ENCODE results near the gene TMED10. TPM values are rescaled to one million over a fixed set of nuclear protein-coding genes. Genes with fewer than 3 reads are reported as not detected.

Gene TMED10
- polyA plus RNA-seq, 2 of the 4 experiments (the other 2 are of a cell fraction), result 290 to 354 TPM

DNA sequence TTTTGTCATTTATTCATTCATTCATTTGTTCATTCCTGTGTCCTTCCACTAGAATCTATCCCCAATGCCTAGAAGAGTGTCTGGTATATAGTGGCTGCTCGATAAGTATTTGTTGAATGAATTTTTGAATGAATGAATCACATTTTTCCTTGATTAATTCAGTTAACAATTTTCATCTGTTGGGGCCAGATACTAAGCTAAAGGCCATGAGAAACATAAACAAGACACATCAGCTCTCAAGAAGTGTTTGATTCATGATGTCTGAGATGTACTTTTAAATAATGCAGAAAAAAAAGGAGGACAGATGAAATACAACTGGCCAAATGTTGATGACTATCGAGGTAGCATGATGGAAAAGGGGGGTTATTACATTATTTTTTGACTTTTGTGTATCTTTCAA, 48.1 kb upstream of the TMED10 start:
- Histone ChIP-seq H3K4me1 (no peaks in the 10 kb centered on the region), H3K4me2 (no peak overlapping the region), H3K27ac (no peak overlapping the region), H3K9me3 (no peaks in the 10 kb centered on the region), H3K4me3 (no peak overlapping the region)
- POLR2A ChIA-PET, result no interaction called here
- no peak for FAIRE-seq
- 53% methylated on average over 2 of the region's 2 CpGs for WGBS (ENCODE audit: missing lambda C conversion rate)
- CTCF ChIA-PET, result interaction anchor here (1.0 kb wide), 1 partner anchor 72 kb away, joined by 3 read pairs; no protein-coding TSS in a partner anchor
- no peak for DNase-seq (ENCODE audit: low read depth in 1 of 2, low spot score in 1 of 2)
- TF ChIP-seq ZC3H11A (IDR thresholded peaks at IDR 0.05) (no peak), RARB (CRISPR knock-in tag; IDR thresholded peaks at IDR 0.05) (no peak), HOXA7 (CRISPR knock-in tag; IDR thresholded peaks at IDR 0.05) (no peak), RAD21 (conservative IDR thresholded peaks at IDR 0.05 in 1 of 2, IDR thresholded peaks at IDR 0.05 in 1 of 2) (no peak), POLR2A (IDR thresholded peaks at IDR 0.05; ENCODE audit: low read length) (no peak), CEBPB (IDR thresholded peaks at IDR 0.05) (no peak), TFCP2L1 (CRISPR knock-in tag; IDR thresholded peaks at IDR 0.05) (no peak), HEYL (CRISPR knock-in tag; IDR thresholded peaks at IDR 0.05) (no peak), CBX8 (IDR thresholded peaks at IDR 0.05) (no peak)
- no peak for ATAC-seq

DNA sequence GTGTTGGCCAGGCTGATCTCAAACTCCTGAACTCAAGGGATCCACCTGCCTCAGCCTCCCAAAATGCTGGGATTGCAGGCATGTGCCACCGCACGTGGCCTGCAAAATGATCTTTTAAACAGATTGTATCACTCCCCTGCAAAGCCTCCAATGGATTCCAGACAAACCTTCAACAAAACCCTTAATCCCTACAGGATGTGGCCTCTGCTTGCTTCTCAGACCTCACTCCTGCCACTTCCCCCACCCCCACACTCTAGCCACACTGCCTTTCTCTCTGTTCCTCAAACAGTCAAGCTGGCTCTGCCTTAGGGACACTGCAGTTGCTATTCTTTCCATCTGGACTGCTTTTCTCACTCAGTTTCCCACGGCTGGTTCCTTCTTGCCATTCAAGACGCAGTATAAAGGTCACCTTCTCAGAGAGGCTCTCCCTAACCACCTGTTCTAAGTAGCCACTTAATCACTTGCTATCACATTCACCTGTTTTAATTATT, 47.3 kb upstream of the TMED10 start:
- Histone ChIP-seq H3K9me3 (no peaks in the 10 kb centered on the region), H3K4me3 (no peak overlapping the region), H3K4me1 (no peaks in the 10 kb centered on the region), H3K27ac (no peak overlapping the region), H3K4me2 (no peak overlapping the region)
- CTCF ChIA-PET, result no interaction called here
- FAIRE-seq (no peak), ATAC-seq (peak in 1 of 2 experiments; percentile 43; a peak in 2 of 6 replicates), DNase-seq (ENCODE audit: low read depth in 1 of 2, low spot score in 1 of 2) (no peak)
- TF ChIP-seq, protein P1, sequence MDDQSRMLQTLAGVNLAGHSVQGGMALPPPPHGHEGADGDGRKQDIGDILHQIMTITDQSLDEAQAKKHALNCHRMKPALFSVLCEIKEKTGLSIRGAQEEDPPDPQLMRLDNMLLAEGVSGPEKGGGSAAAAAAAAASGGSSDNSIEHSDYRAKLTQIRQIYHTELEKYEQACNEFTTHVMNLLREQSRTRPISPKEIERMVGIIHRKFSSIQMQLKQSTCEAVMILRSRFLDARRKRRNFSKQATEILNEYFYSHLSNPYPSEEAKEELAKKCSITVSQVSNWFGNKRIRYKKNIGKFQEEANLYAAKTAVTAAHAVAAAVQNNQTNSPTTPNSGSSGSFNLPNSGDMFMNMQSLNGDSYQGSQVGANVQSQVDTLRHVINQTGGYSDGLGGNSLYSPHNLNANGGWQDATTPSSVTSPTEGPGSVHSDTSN (IDR thresholded peaks at IDR 0.05), result no peak
- TF ChIP-seq, protein P2, sequence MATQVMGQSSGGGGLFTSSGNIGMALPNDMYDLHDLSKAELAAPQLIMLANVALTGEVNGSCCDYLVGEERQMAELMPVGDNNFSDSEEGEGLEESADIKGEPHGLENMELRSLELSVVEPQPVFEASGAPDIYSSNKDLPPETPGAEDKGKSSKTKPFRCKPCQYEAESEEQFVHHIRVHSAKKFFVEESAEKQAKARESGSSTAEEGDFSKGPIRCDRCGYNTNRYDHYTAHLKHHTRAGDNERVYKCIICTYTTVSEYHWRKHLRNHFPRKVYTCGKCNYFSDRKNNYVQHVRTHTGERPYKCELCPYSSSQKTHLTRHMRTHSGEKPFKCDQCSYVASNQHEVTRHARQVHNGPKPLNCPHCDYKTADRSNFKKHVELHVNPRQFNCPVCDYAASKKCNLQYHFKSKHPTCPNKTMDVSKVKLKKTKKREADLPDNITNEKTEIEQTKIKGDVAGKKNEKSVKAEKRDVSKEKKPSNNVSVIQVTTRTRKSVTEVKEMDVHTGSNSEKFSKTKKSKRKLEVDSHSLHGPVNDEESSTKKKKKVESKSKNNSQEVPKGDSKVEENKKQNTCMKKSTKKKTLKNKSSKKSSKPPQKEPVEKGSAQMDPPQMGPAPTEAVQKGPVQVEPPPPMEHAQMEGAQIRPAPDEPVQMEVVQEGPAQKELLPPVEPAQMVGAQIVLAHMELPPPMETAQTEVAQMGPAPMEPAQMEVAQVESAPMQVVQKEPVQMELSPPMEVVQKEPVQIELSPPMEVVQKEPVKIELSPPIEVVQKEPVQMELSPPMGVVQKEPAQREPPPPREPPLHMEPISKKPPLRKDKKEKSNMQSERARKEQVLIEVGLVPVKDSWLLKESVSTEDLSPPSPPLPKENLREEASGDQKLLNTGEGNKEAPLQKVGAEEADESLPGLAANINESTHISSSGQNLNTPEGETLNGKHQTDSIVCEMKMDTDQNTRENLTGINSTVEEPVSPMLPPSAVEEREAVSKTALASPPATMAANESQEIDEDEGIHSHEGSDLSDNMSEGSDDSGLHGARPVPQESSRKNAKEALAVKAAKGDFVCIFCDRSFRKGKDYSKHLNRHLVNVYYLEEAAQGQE (IDR thresholded peaks at IDR 0.05), result no peak
- POLR2A ChIA-PET, result no interaction called here
- 73% methylated on average over 4 of the region's 4 CpGs for WGBS (ENCODE audit: missing lambda C conversion rate)

DNA sequence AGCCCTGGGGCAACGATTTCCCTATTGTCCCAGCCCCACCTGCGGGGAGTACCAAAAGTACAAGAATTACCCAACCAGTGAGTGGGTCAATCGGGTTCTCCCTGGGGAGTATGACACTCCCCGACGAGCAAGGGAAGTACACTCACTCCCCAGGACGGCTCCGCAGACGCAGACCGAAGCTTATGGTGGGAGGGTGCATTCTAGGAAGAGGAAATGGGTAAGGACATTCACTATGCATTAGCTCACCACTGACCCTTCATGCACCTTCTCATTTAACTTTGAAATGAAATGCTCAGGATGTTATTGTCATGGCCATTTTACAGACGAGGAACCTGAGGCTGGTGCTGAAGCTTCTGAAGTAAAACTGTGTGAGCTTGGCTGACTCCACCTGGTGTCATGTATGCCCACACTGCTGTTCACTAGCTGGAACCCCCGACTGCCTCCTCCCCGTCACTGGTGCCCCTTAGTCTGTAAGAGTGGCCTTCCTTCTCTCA, 45.8 kb upstream of the TMED10 start:
- Histone ChIP-seq H3K4me2 (no peak overlapping the region), H3K27ac (0 out of 6 replicates have a peak overlapping the region, but pooled peaks of 1 of the 2 experiments have one; percentile 22), H3K4me3 (no peak overlapping the region), H3K9me3 (no peaks in the 10 kb centered on the region), H3K4me1 (no peaks in the 10 kb centered on the region)
- WGBS (ENCODE audit: missing lambda C conversion rate), result 78% methylated on average over 12 of the region's 12 CpGs
- DNase-seq (ENCODE audit: low read depth in 1 of 2, low spot score in 1 of 2) (no peak), FAIRE-seq (no peak), ATAC-seq (no peak; a peak in 1 of 6 replicates)
- ChIA-PET POLR2A (interaction anchor here (0.8 kb wide), 1 partner anchor 57 kb away, joined by 4 read pairs; the partner anchor contains the start of gene FOS), CTCF (no interaction called here)
- TF ChIP-seq RFX5 (IDR thresholded peaks at IDR 0.05) (no peak), CEBPB (IDR thresholded peaks at IDR 0.05) (no peak), RNF2 (IDR thresholded peaks at IDR 0.05; ENCODE audit: borderline replicate concordance, low read depth) (no peak), FOSB (CRISPR knock-in tag; IDR thresholded peaks at IDR 0.05) (no peak), ZFP36 (IDR thresholded peaks at IDR 0.05; ENCODE audit: borderline replicate concordance, partially characterized antibody) (no peak), FOXS1 (CRISPR knock-in tag; IDR thresholded peaks at IDR 0.05) (no peak), JUN (IDR thresholded peaks at IDR 0.05) (no peak), HOXB13 (CRISPR knock-in tag; IDR thresholded peaks at IDR 0.05; ENCODE audit: low read depth) (no peak), BHLHE40 (IDR thresholded peaks at IDR 0.05; ENCODE audit: low read depth, low read length) (no peak), ESRRA (IDR thresholded peaks at IDR 0.05; ENCODE audit: borderline replicate concordance, low read length) (no peak)
- TF ChIP-seq, protein P3, sequence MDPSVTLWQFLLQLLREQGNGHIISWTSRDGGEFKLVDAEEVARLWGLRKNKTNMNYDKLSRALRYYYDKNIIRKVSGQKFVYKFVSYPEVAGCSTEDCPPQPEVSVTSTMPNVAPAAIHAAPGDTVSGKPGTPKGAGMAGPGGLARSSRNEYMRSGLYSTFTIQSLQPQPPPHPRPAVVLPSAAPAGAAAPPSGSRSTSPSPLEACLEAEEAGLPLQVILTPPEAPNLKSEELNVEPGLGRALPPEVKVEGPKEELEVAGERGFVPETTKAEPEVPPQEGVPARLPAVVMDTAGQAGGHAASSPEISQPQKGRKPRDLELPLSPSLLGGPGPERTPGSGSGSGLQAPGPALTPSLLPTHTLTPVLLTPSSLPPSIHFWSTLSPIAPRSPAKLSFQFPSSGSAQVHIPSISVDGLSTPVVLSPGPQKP (IDR thresholded peaks at IDR 0.05; ENCODE audit: low read depth, low read length), result no peak
- TF ChIP-seq, protein P4, sequence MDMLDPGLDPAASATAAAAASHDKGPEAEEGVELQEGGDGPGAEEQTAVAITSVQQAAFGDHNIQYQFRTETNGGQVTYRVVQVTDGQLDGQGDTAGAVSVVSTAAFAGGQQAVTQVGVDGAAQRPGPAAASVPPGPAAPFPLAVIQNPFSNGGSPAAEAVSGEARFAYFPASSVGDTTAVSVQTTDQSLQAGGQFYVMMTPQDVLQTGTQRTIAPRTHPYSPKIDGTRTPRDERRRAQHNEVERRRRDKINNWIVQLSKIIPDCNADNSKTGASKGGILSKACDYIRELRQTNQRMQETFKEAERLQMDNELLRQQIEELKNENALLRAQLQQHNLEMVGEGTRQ (IDR thresholded peaks at IDR 0.05), result no peak
- TF ChIP-seq, protein P5, sequence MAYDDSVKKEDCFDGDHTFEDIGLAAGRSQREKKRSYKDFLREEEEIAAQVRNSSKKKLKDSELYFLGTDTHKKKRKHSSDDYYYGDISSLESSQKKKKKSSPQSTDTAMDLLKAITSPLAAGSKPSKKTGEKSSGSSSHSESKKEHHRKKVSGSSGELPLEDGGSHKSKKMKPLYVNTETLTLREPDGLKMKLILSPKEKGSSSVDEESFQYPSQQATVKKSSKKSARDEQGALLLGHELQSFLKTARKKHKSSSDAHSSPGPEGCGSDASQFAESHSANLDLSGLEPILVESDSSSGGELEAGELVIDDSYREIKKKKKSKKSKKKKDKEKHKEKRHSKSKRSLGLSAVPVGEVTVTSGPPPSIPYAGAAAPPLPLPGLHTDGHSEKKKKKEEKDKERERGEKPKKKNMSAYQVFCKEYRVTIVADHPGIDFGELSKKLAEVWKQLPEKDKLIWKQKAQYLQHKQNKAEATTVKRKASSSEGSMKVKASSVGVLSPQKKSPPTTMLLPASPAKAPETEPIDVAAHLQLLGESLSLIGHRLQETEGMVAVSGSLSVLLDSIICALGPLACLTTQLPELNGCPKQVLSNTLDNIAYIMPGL (CRISPR knock-in tag; IDR thresholded peaks at IDR 0.05; ENCODE audit: borderline replicate concordance), result no peak

All from A549 (cell line).